ENCODE measurements around the gene GPRC5B. TPM values are rescaled to one million over a fixed set of nuclear protein-coding genes. Genes with fewer than 3 reads are reported as not detected.

Gene GPRC5B
- total RNA-seq, 5 donors from 2014 or later (not counting 1 experiment from before 2014, with no cell fraction given), result 1.2 to 4.4 (median 1.4) TPM

DNA sequence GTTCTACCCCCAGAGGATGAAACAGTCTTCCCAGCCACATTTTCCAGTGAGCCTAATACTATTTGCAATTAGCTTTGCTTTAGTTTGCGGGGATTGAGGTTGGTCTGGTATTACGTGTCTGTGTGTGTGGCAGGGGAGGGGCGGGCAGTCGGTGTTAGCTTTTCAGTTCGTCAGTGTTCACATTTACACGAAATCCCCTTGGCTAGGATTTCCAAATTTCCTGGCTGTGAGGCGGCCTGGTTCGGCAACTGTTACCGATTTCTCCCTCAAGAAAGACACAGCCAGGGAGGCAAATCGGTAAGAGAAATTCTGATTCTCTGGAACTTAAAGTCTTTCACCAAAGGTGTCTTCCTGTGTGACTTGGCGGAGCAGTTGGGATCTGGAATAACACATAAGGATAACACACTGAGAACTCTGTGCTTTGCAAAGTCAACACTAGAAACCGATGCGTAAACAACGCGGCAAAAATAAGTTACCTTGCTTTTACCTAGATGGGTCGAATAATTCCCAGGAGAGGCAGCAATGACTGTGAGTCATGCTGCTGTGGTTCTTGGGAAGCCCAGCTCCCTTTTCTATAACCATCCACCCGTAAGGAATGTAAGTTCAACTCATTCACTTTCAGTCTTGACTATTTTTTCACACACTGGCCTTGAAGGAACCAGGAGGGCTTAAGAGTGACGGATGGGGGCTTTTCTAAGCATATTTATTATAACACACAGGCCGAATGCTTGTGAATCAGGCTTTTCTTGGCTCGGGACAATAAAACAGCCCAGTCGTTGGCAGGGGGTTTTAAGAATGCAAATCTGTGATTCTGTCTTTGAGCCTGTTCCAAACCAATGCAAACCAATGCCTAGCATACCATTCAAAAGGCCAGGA is 24.2 kb downstream of the GPRC5B start:
- no peaks in the 10 kb centered on the region for H3K9me3 Mint-ChIP-seq
- ATAC-seq (replicated peaks in 1 of 4) (no peak), DNase-seq (no peak)
- no peaks in the 10 kb centered on the region for H3K36me3 ChIP-seq (ENCODE audit: control insufficient read depth in 2 of 2, extremely low read depth in 1 of 2, insufficient read depth in 1 of 2, low read length in 1 of 2)
- no peaks in the 10 kb centered on the region for H3K4me1 ChIP-seq (ENCODE audit: control insufficient read depth in 1 of 2, extremely low read depth in 1 of 2, insufficient read depth in 2 of 2, low read length in 2 of 2)
- no peak overlapping the region for H3K27ac Mint-ChIP-seq
- POLR2A ChIA-PET, result no interaction called here
- 92% methylated on average over 11 of the region's 21 CpGs for WGBS (ENCODE audit: insufficient coverage)
- no peak overlapping the region for H3K4me3 Mint-ChIP-seq
- no peaks in the 10 kb centered on the region for H3K9me3 ChIP-seq
- CTCF ChIA-PET, result no interaction called here
- no peak overlapping the region for H3K4me3 ChIP-seq (ENCODE audit: control insufficient read depth in 1 of 2, extremely low read depth in 1 of 2, low read length in 1 of 2)
- peaks cover 0 to 4% of the 10 kb centered on the region in 2 experiments for H3K27me3 ChIP-seq (replicated peaks in 1 of 2; ENCODE audit: control insufficient read depth in 2 of 2, extremely low read depth in 1 of 2, insufficient read depth in 2 of 2, low read length in 1 of 2)
- H3K27me3 Mint-ChIP-seq, result no peaks in the 10 kb centered on the region
- no peak overlapping the region for H3K27ac ChIP-seq (ENCODE audit: low read length)
- no peaks in the 10 kb centered on the region for H3K4me1 Mint-ChIP-seq
- H3K36me3 Mint-ChIP-seq, result peaks cover 8% of the 10 kb centered on the region

DNA sequence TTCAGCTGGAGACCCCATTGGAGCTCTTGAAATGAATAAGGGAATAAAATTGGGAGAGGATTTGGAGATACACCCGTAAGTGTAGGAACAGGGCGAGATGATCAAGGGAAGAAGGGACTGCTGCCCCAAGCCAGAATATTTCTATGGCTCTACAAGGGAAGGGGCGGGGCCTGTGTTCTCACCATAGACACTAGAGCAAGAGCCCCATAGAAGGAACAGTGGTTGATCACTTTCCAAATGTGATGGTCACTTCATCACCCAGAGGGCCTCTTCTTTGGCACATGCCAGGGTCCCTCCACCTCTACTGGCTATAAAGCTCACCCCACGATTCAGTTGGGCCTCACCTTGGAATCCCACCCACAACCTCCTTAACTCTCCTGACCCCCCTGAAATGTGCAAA is 25.0 kb downstream of the GPRC5B start:
- no peaks in the 10 kb centered on the region for H3K9me3 ChIP-seq
- WGBS (ENCODE audit: insufficient coverage), result 81% methylated on average over 3 of the region's 4 CpGs
- peaks cover 8% of the 10 kb centered on the region for H3K36me3 Mint-ChIP-seq
- no peak overlapping the region for H3K27ac ChIP-seq (ENCODE audit: low read length)
- H3K9me3 Mint-ChIP-seq, result no peaks in the 10 kb centered on the region
- no peaks in the 10 kb centered on the region for H3K36me3 ChIP-seq (ENCODE audit: control insufficient read depth in 2 of 2, extremely low read depth in 1 of 2, insufficient read depth in 1 of 2, low read length in 1 of 2)
- H3K4me3 Mint-ChIP-seq, result no peak overlapping the region
- H3K4me1 Mint-ChIP-seq, result no peaks in the 10 kb centered on the region
- H3K4me1 ChIP-seq (ENCODE audit: control insufficient read depth in 1 of 2, extremely low read depth in 1 of 2, insufficient read depth in 2 of 2, low read length in 2 of 2), result no peaks in the 10 kb centered on the region
- POLR2A ChIA-PET, result no interaction called here
- CTCF ChIA-PET, result no interaction called here
- no peak overlapping the region for H3K27ac Mint-ChIP-seq
- H3K27me3 ChIP-seq (replicated peaks in 1 of 2; ENCODE audit: control insufficient read depth in 2 of 2, extremely low read depth in 1 of 2, insufficient read depth in 2 of 2, low read length in 1 of 2), result peaks cover 0 to 6% of the 10 kb centered on the region in 2 experiments
- H3K4me3 ChIP-seq (ENCODE audit: control insufficient read depth in 1 of 2, extremely low read depth in 1 of 2, low read length in 1 of 2), result no peak overlapping the region
- no peak for DNase-seq
- no peaks in the 10 kb centered on the region for H3K27me3 Mint-ChIP-seq
- ATAC-seq (replicated peaks in 1 of 4), result no peak

DNA sequence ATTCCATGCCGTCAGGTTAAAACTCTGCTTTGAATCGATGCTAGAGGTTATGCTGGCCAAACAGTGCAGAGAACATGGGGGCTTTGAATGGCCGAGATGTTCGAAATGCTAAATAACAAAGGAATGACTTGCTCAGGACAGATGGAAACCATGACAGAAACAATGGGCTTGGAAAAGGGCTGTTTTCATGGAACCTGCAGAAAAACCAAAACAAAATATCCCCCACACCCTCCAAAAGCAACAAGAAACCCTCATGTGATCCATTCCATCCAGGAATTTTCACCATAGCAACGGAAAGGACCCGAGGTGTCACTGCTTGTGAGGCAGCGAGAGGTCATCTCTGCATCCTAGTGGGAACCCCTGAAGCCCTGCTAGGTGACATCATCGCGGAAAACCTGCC is 25.5 kb downstream of the GPRC5B start:
- POLR2A ChIA-PET, result no interaction called here
- no peak overlapping the region for H3K4me3 Mint-ChIP-seq
- no peaks in the 10 kb centered on the region for H3K36me3 ChIP-seq (ENCODE audit: control insufficient read depth in 2 of 2, extremely low read depth in 1 of 2, insufficient read depth in 1 of 2, low read length in 1 of 2)
- no peak overlapping the region for H3K4me3 ChIP-seq (ENCODE audit: control insufficient read depth in 1 of 2, extremely low read depth in 1 of 2, low read length in 1 of 2)
- ATAC-seq (replicated peaks in 1 of 4), result no peak
- no peaks in the 10 kb centered on the region for H3K27me3 Mint-ChIP-seq
- H3K9me3 ChIP-seq, result no peaks in the 10 kb centered on the region
- WGBS (ENCODE audit: insufficient coverage), result 95% methylated on average over 7 of the region's 9 CpGs
- CTCF ChIA-PET, result no interaction called here
- no peaks in the 10 kb centered on the region for H3K4me1 Mint-ChIP-seq
- no peak overlapping the region for H3K27ac Mint-ChIP-seq
- DNase-seq, result no peak
- no peaks in the 10 kb centered on the region for H3K4me1 ChIP-seq (ENCODE audit: control insufficient read depth in 1 of 2, extremely low read depth in 1 of 2, insufficient read depth in 2 of 2, low read length in 2 of 2)
- H3K9me3 Mint-ChIP-seq, result no peaks in the 10 kb centered on the region
- peaks cover 8% of the 10 kb centered on the region for H3K36me3 Mint-ChIP-seq
- no peak overlapping the region for H3K27ac ChIP-seq (ENCODE audit: low read length)
- peaks cover 0 to 6% of the 10 kb centered on the region in 2 experiments for H3K27me3 ChIP-seq (replicated peaks in 1 of 2; ENCODE audit: control insufficient read depth in 2 of 2, extremely low read depth in 1 of 2, insufficient read depth in 2 of 2, low read length in 1 of 2)

DNA sequence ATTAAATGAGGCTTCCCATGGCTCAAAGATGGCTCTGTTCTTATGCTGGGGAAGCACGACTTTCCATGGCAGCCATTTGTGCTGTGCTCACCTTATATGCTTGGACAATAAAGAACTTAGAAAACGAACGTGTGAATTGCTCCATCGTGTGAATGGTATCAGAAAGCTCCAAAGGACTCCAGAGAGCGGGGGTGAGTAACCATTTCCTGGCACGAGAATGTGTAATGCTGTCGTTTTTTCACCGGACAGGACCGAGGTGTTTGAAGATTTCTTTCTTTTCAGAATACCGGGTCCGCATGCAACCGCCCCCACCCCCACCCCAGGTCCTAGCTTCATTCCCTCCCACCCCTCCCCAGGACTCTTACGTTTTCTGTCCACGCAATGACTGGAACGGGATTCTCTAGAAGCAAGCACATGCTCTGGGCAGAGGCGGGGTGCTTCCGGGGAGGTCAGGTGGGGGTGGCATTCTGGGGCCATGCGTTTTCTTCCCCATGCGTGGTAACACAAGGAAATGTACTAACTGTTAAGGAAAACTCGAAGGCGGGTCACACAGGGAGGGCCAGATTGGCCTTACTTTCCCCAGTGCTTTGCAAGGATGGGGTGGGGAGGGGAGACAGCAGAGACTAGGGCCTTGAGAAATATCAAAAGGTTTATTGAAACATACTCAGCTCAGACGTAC is 26.2 kb downstream of the GPRC5B start:
- POLR2A ChIA-PET, result no interaction called here
- ATAC-seq (replicated peaks in 1 of 4), result no peak
- H3K27me3 ChIP-seq (replicated peaks in 1 of 2; ENCODE audit: control insufficient read depth in 2 of 2, extremely low read depth in 1 of 2, insufficient read depth in 2 of 2, low read length in 1 of 2), result peaks cover 0 to 6% of the 10 kb centered on the region in 2 experiments
- no peak overlapping the region for H3K4me3 ChIP-seq (ENCODE audit: control insufficient read depth in 1 of 2, extremely low read depth in 1 of 2, low read length in 1 of 2)
- H3K9me3 ChIP-seq, result no peaks in the 10 kb centered on the region
- CTCF ChIA-PET, result no interaction called here
- Mint-ChIP-seq H3K4me1 (no peaks in the 10 kb centered on the region), H3K36me3 (peaks cover 8% of the 10 kb centered on the region), H3K9me3 (no peaks in the 10 kb centered on the region), H3K27ac (no peak overlapping the region), H3K27me3 (no peaks in the 10 kb centered on the region), H3K4me3 (no peak overlapping the region)
- DNase-seq, result no peak
- H3K27ac ChIP-seq (ENCODE audit: low read length), result no peak overlapping the region
- H3K4me1 ChIP-seq (ENCODE audit: control insufficient read depth in 1 of 2, extremely low read depth in 1 of 2, insufficient read depth in 2 of 2, low read length in 2 of 2), result no peaks in the 10 kb centered on the region
- no peaks in the 10 kb centered on the region for H3K36me3 ChIP-seq (ENCODE audit: control insufficient read depth in 2 of 2, extremely low read depth in 1 of 2, insufficient read depth in 1 of 2, low read length in 1 of 2)
- WGBS (ENCODE audit: insufficient coverage), result 88% methylated on average over 11 of the region's 22 CpGs

DNA sequence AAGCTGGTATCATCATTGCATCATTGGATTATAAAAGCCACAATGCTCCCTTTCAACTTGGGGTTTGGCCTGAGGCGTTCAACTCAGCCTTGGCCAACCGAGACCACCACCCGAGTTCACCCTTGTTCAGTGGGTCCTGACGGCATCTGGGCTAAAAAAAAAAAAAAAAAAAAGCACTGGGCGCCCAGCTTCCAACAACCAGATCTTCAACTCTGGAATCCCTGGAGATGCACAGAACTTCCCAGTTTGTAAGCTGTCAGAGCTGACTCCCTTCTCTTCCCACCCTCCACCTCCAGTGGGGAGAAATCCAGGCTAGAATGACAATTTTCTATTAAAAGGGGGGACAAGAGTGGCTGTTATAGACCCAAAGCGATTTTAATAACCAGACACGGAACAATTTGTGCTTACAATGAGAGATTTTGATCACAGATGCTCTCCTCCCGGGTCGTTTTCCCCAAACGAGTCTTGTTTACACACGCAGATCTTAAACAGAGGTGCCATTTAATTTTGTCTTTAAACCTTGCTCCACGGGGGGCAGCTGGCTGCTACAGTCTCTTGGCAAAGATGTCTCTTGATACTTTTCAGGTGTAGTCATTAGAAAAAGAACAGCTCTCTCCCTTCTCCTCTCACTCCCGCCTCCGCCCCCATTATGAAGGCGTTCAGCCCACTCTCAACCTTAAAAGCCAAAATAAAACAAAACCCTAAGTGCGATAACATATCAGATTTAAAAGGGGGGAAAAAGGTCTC is 26.9 kb downstream of the GPRC5B start:
- no peak for ATAC-seq (replicated peaks in 1 of 4)
- no peaks in the 10 kb centered on the region for H3K9me3 Mint-ChIP-seq
- no peaks in the 10 kb centered on the region for H3K4me1 ChIP-seq (ENCODE audit: control insufficient read depth in 1 of 2, extremely low read depth in 1 of 2, insufficient read depth in 2 of 2, low read length in 2 of 2)
- no peaks in the 10 kb centered on the region for H3K9me3 ChIP-seq
- no peak for DNase-seq
- no peaks in the 10 kb centered on the region for H3K27me3 Mint-ChIP-seq
- no peak overlapping the region for H3K27ac ChIP-seq (ENCODE audit: low read length)
- no peaks in the 10 kb centered on the region for H3K36me3 ChIP-seq (ENCODE audit: control insufficient read depth in 2 of 2, extremely low read depth in 1 of 2, insufficient read depth in 1 of 2, low read length in 1 of 2)
- H3K27me3 ChIP-seq (replicated peaks in 1 of 2; ENCODE audit: control insufficient read depth in 2 of 2, extremely low read depth in 1 of 2, insufficient read depth in 2 of 2, low read length in 1 of 2), result peaks cover 0 to 6% of the 10 kb centered on the region in 2 experiments
- H3K4me1 Mint-ChIP-seq, result no peaks in the 10 kb centered on the region
- H3K4me3 Mint-ChIP-seq, result no peak overlapping the region
- WGBS (ENCODE audit: insufficient coverage), result 79% methylated on average over 7 of the region's 16 CpGs
- ChIA-PET CTCF (no interaction called here), POLR2A (no interaction called here)
- no peak overlapping the region for H3K27ac Mint-ChIP-seq
- no peak overlapping the region for H3K4me3 ChIP-seq (ENCODE audit: control insufficient read depth in 1 of 2, extremely low read depth in 1 of 2, low read length in 1 of 2)
- peaks cover 8% of the 10 kb centered on the region for H3K36me3 Mint-ChIP-seq

DNA sequence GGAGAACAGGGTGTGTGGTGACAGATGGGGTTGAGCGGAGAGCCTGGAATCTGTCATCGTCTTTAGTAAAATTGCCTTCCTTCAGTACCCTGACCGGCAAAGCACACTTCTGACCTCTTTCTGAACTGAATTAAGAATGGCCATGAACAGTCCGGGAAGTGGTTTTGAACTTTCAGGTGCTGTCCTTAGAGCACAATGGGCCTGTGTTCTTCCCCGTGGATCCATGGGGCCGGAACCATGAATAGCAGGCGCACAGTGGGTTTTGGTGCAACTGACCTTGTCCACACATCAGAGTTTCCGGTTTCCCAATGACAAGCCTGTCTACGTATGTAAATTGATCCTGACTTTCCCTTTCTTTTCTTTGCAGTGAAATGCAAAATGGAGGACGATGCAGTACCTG is 28.5 kb downstream of the GPRC5B start:
- H3K9me3 Mint-ChIP-seq, result no peaks in the 10 kb centered on the region
- no peak for DNase-seq
- H3K27ac Mint-ChIP-seq, result no peak overlapping the region
- no peaks in the 10 kb centered on the region for H3K4me1 Mint-ChIP-seq
- H3K4me3 Mint-ChIP-seq, result no peak overlapping the region
- 85% methylated on average over 7 of the region's 10 CpGs for WGBS (ENCODE audit: insufficient coverage)
- no peaks in the 10 kb centered on the region for H3K9me3 ChIP-seq
- H3K4me1 ChIP-seq (ENCODE audit: control insufficient read depth in 1 of 2, extremely low read depth in 1 of 2, insufficient read depth in 2 of 2, low read length in 2 of 2), result no peaks in the 10 kb centered on the region
- no peaks in the 10 kb centered on the region for H3K36me3 ChIP-seq (ENCODE audit: control insufficient read depth in 2 of 2, extremely low read depth in 1 of 2, insufficient read depth in 1 of 2, low read length in 1 of 2)
- H3K36me3 Mint-ChIP-seq, result peaks cover 8% of the 10 kb centered on the region
- no peak overlapping the region for H3K27ac ChIP-seq (ENCODE audit: low read length)
- H3K4me3 ChIP-seq (ENCODE audit: control insufficient read depth in 1 of 2, extremely low read depth in 1 of 2, low read length in 1 of 2), result no peak overlapping the region
- no peak for ATAC-seq (replicated peaks in 1 of 4)
- CTCF ChIA-PET, result no interaction called here
- H3K27me3 Mint-ChIP-seq, result no peaks in the 10 kb centered on the region
- POLR2A ChIA-PET, result no interaction called here
- peaks cover 2 to 6% of the 10 kb centered on the region in 2 experiments for H3K27me3 ChIP-seq (replicated peaks in 1 of 2; ENCODE audit: control insufficient read depth in 2 of 2, extremely low read depth in 1 of 2, insufficient read depth in 2 of 2, low read length in 1 of 2)

All from T-cell (primary cell).